Activated T-cell treated with anti-CD3 and anti-CD28 coated beads for 1 hour (primary cell): Measurements from ENCODE around the gene IFITM2.
"Not testable (repeated sequence)": the region's sequence is repeated elsewhere in the genome, so short reads cannot be mapped to it uniquely, and the experiment has no call there.

Source experiments
- DNase-seq: peaks from one replicate; pipeline ENCODE4 v3.0.0-alpha.2; 2020; ENCODE audit warnings: low read depth

Gene IFITM2

GRCh38 chr11:308740-309665, 1.4 kb downstream of the IFITM2 start:
- DNase-seq, result not testable (repeated sequence)

- DNase-seq, result not testable (repeated sequence)
Observed at GRCh38 chr11:309979-310572, 2.5 kb downstream of the IFITM2 start.

- not testable (repeated sequence) for DNase-seq
Observed at GRCh38 chr11:311013-311748, 3.6 kb downstream of the IFITM2 start.

- DNase-seq, result no peak
Observed at GRCh38 chr11:312092-312816, 4.6 kb downstream of the IFITM2 start.

GRCh38 chr11:313304-313786, 5.7 kb downstream of the IFITM2 start:
- no peak for DNase-seq

GRCh38 chr11:313787-314553, 6.4 kb downstream of the IFITM2 start, which contains the start of gene IFITM1:
Gene IFITM1, plus strand, starts transcription at chr11:314040. Its CDS starts 131 bp downstream, at chr11:314171.
- no peak for DNase-seq

GRCh38 chr11:314554-314875, 6.9 kb downstream of the IFITM2 start:
- DNase-seq, result not testable (repeated sequence)

- DNase-seq, result no peak
Observed at GRCh38 chr11:315051-315481, 7.5 kb downstream of the IFITM2 start.

- no peak for DNase-seq
Observed at GRCh38 chr11:315516-315994, 7.9 kb downstream of the IFITM2 start.

- DNase-seq, result no peak
Observed at GRCh38 chr11:316031-316701, 8.6 kb downstream of the IFITM2 start.

GRCh38 chr11:316891-317301, 9.3 kb downstream of the IFITM2 start:
- DNase-seq, result no peak

- DNase-seq, result not testable (repeated sequence)
Observed at GRCh38 chr11:317668-318404, 10.2 kb downstream of the IFITM2 start.

- not testable (repeated sequence) for DNase-seq
Observed at GRCh38 chr11:318405-319120, 10.9 kb downstream of the IFITM2 start.

GRCh38 chr11:319121-319887, 11.7 kb downstream of the IFITM2 start:
- not testable (repeated sequence) for DNase-seq

- DNase-seq, result not testable (repeated sequence)
Observed at GRCh38 chr11:319888-320273, 12.3 kb downstream of the IFITM2 start.

GRCh38 chr11:324156-324555, 16.5 kb downstream of the IFITM2 start:
- no peak for DNase-seq

- DNase-seq, result not testable (repeated sequence)
Observed at GRCh38 chr11:324593-325517, 17.2 kb downstream of the IFITM2 start.
